SU-DHL-6 (cell line): Measurements from ENCODE around the gene PLEKHB2.

Experiments used
- H2AFZ ChIP-seq: fragments of 200-600 bp; sonication (generic); 2 replicates; pipeline ENCODE4 v1.6.1; 2014; ENCODE audit warnings: low read depth, mild to moderate bottlenecking, moderate library complexity, mixed read lengths, antibody characterized with exemption, low read length; ENCODE audit not compliant: severe bottlenecking
- H3F3A ChIP-seq: fragments of 200-600 bp; shearing (Covaris generic); 2 replicates; pipeline ENCODE4 v1.6.0; 2016; ENCODE audit warnings: antibody characterized with exemption, mild to moderate bottlenecking; ENCODE audit not compliant: insufficient read depth
- H3K27ac ChIP-seq: fragments of 200-600 bp; sonication (generic); 2 replicates; pipeline ENCODE4 v1.5.1; 2016; ENCODE audit warnings: low read depth, mild to moderate bottlenecking, low read length, moderate library complexity, mixed read lengths
- H3K27me3 ChIP-seq: fragments of 200-600 bp; sonication (generic), shearing (Covaris generic); 2 replicates; pipeline ENCODE4 v1.6.0; 2014; ENCODE audit warnings: mild to moderate bottlenecking, low read length
- H3K36me3 ChIP-seq: fragments of 200-600 bp; sonication (generic); 2 replicates; pipeline ENCODE4 v1.6.1; 2014; ENCODE audit warnings: mild to moderate bottlenecking, low read length, mixed read lengths
- H3K4me2 ChIP-seq: fragments of 300-600, 200-600 bp; shearing (Covaris generic), sonication (generic); 2 replicates; pipeline ENCODE4 v1.6.0; 2014; ENCODE audit warnings: low read length, low read depth, mild to moderate bottlenecking; ENCODE audit not compliant: poor library complexity, severe bottlenecking
- H3K4me3 ChIP-seq: fragments of 200-600 bp; sonication (generic); 2 replicates; pipeline ENCODE4 v1.5.1; 2014; ENCODE audit warnings: antibody characterized with exemption, low read length, mild to moderate bottlenecking, mixed read lengths; ENCODE audit not compliant: insufficient read depth, poor library complexity, severe bottlenecking
- H3K79me2 ChIP-seq: fragments of 200-600 bp; sonication (generic); 2 replicates; pipeline ENCODE4 v1.6.1; 2014; ENCODE audit warnings: mild to moderate bottlenecking, low read length, moderate library complexity; ENCODE audit not compliant: insufficient read depth
- H3K9ac ChIP-seq: fragments of 200-600 bp; sonication (generic); 2 replicates; pipeline ENCODE4 v1.7.0; 2014; ENCODE audit warnings: mild to moderate bottlenecking, low read length
- H3K9me2 ChIP-seq: fragments of 200-600 bp; sonication (generic); replicated peaks from 2 replicates; pipeline ENCODE4 v1.6.1; 2014; ENCODE audit warnings: low read length; ENCODE audit not compliant: insufficient read depth
- H3K9me3 ChIP-seq: fragments of 200-600 bp; sonication (generic); 2 replicates; pipeline ENCODE4 v1.6.1; 2014; ENCODE audit warnings: low read length, mixed read lengths; ENCODE audit not compliant: insufficient read depth
- H4K20me1 ChIP-seq: fragments of 200-600 bp; sonication (generic); 2 replicates; pipeline ENCODE4 v1.6.1; 2014; ENCODE audit warnings: low read depth, mild to moderate bottlenecking, antibody characterized with exemption, low read length, moderate library complexity, mixed read lengths
- CTCF ChIP-seq: fragments of 200-600 bp; sonication (generic); IDR thresholded peaks from one replicate; pipeline ENCODE4 v1.5.1; 2017; ENCODE audit warnings: antibody characterized with exemption, mild to moderate bottlenecking, low read length, moderate library complexity; ENCODE audit not compliant: insufficient read depth, poor library complexity, severe bottlenecking
- EZH2phosphoT487 ChIP-seq: fragments of 200-600 bp; sonication (generic), shearing (Covaris generic); conservative IDR thresholded peaks from 2 replicates; pipeline ENCODE4 v1.6.1; 2018; ENCODE audit warnings: mild to moderate bottlenecking, antibody characterized with exemption, low read length, moderate library complexity, mixed read lengths

The PLEKHB2 gene, protein sequence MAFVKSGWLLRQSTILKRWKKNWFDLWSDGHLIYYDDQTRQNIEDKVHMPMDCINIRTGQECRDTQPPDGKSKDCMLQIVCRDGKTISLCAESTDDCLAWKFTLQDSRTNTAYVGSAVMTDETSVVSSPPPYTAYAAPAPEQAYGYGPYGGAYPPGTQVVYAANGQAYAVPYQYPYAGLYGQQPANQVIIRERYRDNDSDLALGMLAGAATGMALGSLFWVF

DNA sequence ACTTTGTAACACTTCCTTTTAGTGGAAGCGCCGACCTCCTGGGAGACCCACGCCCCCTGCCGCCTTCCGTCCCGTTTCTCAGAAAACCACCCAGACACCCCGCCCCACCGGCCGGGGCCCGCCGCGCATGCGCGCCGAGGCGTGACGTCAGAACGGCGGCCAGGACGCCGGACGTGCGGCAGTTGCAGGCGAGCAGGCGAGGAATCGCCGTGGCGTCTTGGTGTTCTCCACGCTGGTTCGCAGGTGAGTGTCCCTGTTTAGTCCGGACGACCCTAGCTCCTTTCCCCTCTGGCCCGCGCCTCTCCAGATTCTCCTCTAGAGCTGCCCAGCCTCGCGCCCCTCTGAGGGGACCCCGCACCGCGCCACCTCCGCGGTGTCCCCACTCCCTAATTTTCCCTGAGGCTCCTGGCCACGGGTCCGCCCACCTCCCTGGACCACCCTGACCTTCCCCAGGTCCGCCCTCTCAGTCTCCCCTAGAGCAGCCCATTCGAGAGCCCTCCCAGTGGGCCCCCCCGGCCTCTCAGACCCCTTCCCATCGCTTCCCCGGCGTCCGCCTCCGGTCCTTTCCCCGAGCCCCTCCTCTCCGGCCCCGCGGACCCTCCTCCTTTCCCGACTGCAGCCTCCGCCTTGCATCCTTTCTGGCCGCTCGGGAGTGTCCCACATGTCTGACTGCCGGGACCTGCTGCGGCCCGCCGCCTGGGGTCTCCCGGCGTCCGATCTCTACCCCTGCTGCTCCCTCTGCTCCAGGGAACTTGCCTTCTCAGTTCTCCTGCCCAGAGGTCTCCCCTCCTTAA lies at the start of gene PLEKHB2:
PLEKHB2 (plus strand) TSS at position 181 of the 794 bp plus-strand sequence. CDS start 15,606 bp downstream, outside the sequence.
- H3K4me2 ChIP-seq, result peak within 1 kb of the TSS; percentile 95
- peak within 1 kb of the TSS; percentile 89 for H3K9ac ChIP-seq
- H3K9me2 ChIP-seq, result no peaks in the 10 kb centered on the region
- no peaks in the 10 kb centered on the region for H3K9me3 ChIP-seq
- no peak for TF ChIP-seq EZH2phosphoT487
- no peak for TF ChIP-seq CTCF
- peak within 1 kb of the TSS; percentile 75 for H2AFZ ChIP-seq
- peak within 1 kb of the TSS; percentile 68 for H3K4me3 ChIP-seq
- peaks cover 52% of the 10 kb centered on the region for H3K79me2 ChIP-seq
- peaks cover 9% of the 10 kb centered on the region; the same call in 1 of the 2 replicates for H3F3A ChIP-seq
- no peaks in the 10 kb centered on the region for H3K27me3 ChIP-seq
- no peaks in the 10 kb centered on the region for H3K36me3 ChIP-seq
- H3K27ac ChIP-seq, result peak within 1 kb of the TSS; percentile 59
- no peaks in the 10 kb centered on the region; the same call in 1 of the 2 replicates for H4K20me1 ChIP-seq

DNA sequence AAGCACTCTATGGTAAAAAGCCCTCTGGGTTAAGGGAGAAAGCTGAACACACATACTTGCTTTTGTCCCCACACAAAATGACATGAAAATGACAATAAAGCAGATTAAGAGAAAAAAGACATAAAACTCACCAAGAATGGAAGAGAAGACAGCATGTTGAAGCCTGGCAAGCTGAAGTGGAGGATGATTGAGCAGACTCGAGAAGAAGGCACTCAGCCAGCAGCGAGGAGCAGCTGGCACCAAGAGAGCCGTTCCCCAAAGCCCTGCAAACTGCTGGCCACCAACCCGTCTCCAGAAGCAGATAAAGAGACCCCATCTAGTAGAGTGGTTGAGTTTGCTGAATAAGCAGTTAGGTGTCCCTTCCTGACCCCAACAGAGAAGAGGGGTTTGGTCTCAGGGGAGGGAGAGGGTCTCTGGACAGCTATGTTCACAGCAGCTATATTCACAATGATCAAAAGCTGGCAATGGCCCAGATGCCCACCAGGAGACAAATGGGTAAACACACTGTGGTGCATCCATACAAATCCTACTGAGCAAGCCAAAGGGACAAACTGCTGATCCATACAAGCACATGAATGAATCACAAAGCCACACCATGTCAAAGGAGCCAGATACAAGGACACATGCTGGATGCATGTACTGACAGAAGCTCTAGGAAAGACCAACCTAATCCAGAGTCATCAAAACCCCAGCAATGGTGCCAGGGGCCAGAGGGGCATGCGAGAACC lies 48.8 kb upstream of the PLEKHB2 start:
- peaks cover 13% of the 10 kb centered on the region for H4K20me1 ChIP-seq

GRCh38 chr2:131056932-131057287 lies 48.2 kb upstream of the PLEKHB2 start:
- peaks cover 52% of the 10 kb centered on the region for H3K79me2 ChIP-seq
- peaks cover 16% of the 10 kb centered on the region; the same call in 1 of the 2 replicates for H3K36me3 ChIP-seq

More for the DNA sequence above, 48.8 kb upstream of the PLEKHB2 start:
- Histone ChIP-seq H3K27me3 (no peaks in the 10 kb centered on the region), H3K9me3 (no peaks in the 10 kb centered on the region), H3K9ac (no peak overlapping the region), H3K4me3 (no peak overlapping the region), H3K4me2 (no peak overlapping the region), H3K79me2 (peaks cover 46% of the 10 kb centered on the region), H3K36me3 (peaks cover 21% of the 10 kb centered on the region; the same call in 1 of the 2 replicates), H3F3A (no peaks in the 10 kb centered on the region), H3K9me2 (no peaks in the 10 kb centered on the region), H3K27ac (no peak overlapping the region), H2AFZ (no peak overlapping the region)
- TF ChIP-seq CTCF, result no peak
- no peak for TF ChIP-seq EZH2phosphoT487

More at GRCh38 chr2:131056932-131057287, 48.2 kb upstream of the PLEKHB2 start:
- peaks cover 13% of the 10 kb centered on the region for H4K20me1 ChIP-seq
- H3K9ac ChIP-seq, result no peak overlapping the region
- no peak for TF ChIP-seq CTCF
- TF ChIP-seq EZH2phosphoT487, result no peak
- H3K4me2 ChIP-seq, result no peak overlapping the region
- no peaks in the 10 kb centered on the region for H3K27me3 ChIP-seq
- H3F3A ChIP-seq, result no peaks in the 10 kb centered on the region
- no peak overlapping the region for H3K4me3 ChIP-seq
- no peak overlapping the region for H2AFZ ChIP-seq
- no peak overlapping the region for H3K27ac ChIP-seq
- no peaks in the 10 kb centered on the region for H3K9me3 ChIP-seq
- no peaks in the 10 kb centered on the region for H3K9me2 ChIP-seq
